C4-2B (cell line): ENCODE data around the gene IYD.

Experiments
- ZFX ChIP-seq: fragments of 450-650 bp; IDR thresholded peaks from 2 replicates; pipeline ENCODE4 v1.6.1; 2017
- TF ChIP-seq, protein P1 (sequence below): fragments of 450-650 bp; conservative IDR thresholded peaks from 2 replicates; pipeline ENCODE4 v1.5.1; 2017; ENCODE audit warnings: mild to moderate bottlenecking

DNA sequence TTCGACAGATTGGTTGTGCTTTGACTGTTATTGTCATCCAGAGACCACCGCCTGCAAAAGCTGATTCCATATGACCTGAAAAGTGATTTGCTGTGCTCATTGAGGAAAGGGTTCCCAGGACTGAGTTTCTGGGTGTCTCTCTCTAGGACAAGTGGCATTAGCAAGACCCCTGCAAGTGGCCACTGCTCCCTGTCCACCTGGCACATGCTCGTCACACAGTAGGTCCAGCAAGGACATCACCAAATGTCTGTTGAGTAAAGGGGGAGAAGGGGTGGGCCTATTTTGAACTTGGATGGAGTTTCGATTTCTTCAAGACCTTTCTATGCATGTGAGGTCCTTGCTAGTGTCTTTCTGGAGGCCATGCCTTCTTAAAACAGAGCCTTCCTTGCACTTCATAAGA is 48.9 kb upstream of the IYD start:
- TF ChIP-seq, protein P1, sequence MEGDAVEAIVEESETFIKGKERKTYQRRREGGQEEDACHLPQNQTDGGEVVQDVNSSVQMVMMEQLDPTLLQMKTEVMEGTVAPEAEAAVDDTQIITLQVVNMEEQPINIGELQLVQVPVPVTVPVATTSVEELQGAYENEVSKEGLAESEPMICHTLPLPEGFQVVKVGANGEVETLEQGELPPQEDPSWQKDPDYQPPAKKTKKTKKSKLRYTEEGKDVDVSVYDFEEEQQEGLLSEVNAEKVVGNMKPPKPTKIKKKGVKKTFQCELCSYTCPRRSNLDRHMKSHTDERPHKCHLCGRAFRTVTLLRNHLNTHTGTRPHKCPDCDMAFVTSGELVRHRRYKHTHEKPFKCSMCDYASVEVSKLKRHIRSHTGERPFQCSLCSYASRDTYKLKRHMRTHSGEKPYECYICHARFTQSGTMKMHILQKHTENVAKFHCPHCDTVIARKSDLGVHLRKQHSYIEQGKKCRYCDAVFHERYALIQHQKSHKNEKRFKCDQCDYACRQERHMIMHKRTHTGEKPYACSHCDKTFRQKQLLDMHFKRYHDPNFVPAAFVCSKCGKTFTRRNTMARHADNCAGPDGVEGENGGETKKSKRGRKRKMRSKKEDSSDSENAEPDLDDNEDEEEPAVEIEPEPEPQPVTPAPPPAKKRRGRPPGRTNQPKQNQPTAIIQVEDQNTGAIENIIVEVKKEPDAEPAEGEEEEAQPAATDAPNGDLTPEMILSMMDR: no peak
- no peak for TF ChIP-seq ZFX
